Anterior cingulate cortex (tissue), 58 donors: ENCODE results near the gene HTRA2.

Experiments
- DNase-seq, 58 donors: peaks; one replicate each; lab custom pipeline; 2025; lab: John Stamatoyannopoulos, UW

Gene HTRA2

DNA sequence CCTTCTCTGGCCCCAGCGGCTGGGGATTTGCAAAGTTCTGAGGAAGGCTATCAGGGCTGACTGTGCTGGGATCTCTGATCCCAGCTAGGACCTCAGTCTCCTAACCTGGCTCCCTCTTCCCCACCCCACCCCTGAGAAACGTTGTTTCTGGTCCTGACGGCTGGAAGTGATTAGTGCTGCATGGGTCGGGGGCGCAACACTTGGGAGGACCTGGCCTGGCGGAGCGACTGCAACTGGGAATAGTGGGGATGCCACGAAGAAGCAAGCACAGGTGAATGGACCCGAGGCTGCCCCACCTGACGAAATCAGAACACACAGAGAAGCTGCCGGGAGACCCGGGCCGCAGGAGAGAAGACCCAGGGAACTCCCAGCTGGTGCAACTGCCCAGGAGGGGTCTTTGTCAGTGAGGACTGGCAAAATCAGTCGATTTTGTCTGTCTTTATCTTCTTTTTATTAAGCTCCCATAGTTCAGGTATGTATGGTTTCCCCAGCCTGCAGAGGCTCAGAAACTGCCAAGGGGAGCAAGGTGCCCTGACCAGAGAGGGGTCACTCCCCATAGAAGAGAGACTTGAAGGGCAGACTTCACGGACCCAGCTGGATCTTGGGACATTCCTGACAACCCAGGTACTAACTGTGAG, 29.7 kb upstream of the HTRA2 start:
- no peak for DNase-seq

DNA sequence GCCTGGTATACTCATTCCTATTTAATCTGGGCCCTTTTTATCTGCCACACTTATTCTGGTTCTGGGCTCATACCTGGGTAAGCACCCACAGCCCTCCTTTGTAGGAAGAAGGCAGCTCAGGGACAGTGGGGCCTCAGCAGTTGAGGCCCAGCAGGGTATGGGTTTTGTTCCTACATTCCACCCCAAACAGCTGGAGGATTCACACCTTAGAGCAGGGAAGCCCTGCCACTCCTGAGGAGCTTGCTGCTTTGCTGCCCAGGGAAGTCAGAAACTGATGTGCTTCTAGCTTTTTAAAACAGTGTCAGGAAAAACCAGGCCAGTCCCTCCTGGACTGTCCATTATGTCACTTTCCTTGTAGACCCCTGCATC, 29.2 kb upstream of the HTRA2 start:
- DNase-seq, result no peak

DNA sequence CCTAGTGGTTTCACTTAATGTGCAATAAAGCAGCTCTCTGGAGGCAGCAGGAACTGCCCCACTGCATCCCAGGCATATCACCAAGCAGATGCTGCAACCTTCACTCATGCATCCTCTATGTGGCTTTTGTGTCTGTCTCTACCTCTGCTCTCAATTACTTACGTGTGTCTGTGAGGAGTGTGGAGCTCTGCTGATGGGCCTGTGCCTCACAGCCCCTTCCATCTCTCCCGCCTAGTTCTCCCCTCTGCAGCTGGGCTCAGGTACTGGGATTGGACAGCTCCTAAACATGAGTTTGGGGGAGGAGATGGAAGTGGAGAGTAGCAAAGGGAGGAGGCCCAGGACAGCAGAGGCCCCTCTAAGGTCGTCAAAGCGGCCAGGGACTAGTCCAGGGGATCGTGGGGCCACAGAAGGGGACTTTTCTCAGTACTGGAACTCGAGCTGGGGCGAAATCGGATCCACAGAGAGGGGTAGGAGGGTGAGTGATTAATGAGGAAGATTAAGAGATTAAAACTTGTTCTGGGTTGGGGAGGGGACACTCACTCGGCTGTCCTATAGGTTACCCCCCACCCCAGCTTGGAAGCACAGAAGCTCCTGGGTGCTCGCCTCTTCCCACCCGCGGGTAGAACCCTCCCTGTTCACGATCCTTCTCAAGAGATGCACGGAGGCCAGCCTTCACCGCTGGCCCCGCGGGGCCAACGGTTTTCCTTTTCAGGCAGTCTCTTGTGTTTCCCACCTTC, 28.2 kb upstream of the HTRA2 start:
- DNase-seq, result no peak

DNA sequence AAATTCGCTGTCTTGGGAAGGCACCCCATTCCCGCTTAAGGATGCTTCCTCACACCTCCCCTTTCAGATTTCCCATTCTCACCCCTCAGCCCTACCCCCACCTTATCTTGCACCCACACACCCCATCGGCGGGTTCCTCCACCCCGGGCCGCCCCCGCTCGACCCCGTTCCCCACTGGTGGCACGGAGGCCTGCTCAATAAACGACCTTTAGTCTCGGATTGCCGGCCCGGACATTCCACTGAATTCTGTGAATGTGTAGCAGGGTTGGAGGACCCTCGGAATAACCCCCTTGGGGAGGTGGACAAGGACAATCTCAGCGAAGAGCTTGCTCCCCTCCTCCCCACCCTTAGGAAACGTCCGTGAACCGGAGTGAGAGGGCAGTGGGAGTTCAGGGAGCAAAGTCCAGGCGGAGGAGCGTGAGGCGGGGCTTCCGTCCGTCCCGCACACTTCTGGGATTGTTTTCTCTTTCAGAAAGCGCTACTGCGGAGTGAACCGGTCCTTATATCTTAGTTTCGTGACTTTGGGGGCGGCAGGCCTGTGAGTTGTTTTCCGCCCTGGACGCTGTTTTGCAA, 27.5 kb upstream of the HTRA2 start:
- DNase-seq, result no peak

DNA sequence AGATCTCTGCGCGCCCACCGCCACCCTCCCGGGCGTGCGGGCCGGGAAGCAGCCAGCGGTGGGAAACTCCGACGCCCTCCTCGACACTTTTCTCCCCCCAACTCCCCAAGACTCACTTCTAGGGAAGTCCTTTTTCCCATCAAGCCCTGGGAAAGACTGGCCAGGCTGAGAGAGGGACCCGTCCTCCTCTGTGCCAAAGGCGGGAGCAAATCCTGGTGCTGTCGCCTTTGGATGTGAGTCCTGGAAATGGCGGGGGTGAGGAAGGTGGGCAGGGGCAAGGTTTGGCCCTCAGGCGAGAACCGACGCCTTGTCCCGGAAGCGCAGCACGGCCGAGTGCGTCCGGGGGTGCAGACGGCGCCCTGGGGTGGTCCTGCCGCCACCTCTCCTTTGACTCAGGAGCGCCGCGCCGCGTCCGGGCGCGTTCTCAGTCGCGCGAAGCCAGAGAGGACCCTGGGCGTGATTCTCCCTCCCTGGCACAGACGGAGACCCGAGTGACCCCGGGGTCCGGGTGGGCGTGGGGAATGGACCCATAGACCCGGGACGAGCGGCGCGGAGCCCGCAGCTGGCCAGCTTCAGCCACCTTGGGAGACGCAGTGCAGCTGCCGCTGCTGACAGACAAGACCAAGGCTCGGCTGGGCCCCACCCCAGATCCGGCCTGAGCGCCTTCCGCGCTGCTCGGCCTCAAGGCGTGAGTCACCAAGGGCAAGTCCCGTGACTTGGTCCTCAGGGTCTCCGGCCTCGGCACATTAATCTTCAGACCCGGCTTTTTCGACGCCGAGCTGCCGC, 26.8 kb upstream of the HTRA2 start:
- peak in 1 of 58 donors; percentile 11 for DNase-seq

DNA sequence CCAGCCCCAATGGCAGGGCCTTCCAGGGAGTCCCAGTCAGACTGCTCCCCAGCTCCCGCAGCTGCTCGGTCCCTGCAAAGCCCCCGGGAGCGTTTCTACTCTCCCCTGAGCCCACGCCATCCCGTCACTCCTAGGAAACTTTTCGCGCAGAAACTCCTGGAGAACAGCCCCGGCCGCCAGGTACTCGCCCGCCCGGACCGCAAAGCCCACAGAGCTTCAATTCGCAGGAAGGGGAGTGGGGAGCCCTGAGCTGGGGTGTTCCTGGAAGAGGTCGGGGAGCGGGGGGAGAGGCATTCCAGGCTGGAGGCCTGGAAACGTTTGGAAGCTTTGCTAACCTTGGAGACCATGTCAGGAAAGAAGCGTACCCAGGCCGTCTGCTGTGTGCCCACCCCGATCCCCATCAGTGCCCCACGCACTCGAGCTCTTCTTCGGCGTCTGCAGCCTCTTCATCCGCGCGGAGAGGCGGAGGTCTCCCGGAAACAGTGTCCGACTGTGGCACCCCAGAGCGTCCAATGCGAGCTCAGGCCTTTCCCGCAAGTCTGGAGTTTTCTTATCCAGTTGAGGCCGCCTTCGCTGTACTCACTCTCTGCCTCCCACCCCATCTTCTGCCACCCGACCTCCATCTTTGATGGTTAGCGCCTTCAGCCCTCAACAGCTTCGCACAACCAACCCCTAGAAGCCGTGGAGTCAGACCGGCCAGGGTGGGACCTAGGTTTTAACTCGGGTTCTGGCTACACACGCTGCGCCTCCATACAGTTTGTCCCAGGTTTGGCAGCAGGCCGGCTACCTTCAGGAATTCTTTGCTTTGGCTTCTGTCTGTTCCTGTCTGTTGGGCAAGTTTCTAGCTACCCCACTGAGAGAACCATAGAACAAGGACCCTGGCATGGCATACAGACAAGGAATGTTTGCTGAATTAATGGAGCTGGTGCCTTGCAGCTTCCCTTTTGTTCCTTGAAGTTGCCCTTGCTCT, 25.9 kb upstream of the HTRA2 start:
- no peak for DNase-seq

DNA sequence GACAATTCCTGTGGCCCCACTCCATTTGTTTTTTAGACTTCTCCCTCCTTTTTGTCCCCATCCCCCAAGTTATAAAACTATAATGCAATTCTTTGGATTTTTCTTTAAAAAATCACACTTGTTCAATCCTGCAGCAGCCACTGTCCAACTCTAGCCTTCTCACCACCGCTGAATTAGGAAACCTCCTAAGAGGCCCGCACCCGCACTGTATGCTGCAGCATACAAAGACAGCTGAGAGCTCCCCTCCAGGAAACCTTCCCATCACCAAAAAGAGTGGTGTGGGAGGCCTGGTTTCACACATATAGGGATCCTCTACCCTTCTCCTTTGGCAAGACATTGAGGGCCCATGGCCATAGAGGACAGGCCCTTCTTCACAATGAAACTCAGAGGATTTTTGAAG, 25.1 kb upstream of the HTRA2 start:
- DNase-seq, result no peak

DNA sequence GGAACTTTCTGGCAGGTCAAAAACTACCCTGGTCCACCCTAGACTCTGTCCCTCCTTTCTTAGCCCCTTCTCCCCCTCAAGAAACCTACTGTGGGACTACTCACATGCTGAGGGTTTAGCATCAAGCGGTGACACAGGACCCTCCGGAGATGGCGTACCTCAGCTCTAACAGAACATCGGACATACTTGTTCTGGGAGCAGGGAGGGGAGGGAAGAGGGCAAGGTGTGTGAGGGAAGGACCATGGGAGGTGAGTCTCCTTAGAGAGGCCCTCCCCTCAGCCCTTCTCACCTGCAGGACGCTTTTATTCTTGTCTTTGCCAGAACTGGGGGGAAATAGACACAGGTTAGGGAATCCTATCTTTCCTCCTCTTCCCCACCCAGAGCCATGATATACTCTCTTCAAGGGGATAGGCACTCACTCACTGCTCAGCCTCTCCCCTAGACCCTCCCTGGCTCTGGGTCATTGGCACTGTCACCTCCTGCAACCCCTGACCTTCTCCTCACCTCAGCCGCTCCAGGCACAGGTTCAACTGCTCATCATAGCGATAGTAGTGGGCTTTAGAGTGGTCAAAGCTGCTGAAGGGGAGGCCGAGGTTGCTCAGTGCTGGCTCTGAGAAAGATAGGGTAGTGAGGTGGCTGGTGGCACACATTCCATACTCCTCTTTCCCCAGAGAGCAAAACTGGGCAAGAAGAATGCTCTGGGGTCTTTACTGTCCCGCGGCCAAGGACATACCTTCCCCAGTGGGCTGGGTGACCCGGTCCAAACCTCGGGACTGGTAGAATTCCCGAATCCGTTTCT, 24.1 kb upstream of the HTRA2 start:
- DNase-seq, result no peak

DNA sequence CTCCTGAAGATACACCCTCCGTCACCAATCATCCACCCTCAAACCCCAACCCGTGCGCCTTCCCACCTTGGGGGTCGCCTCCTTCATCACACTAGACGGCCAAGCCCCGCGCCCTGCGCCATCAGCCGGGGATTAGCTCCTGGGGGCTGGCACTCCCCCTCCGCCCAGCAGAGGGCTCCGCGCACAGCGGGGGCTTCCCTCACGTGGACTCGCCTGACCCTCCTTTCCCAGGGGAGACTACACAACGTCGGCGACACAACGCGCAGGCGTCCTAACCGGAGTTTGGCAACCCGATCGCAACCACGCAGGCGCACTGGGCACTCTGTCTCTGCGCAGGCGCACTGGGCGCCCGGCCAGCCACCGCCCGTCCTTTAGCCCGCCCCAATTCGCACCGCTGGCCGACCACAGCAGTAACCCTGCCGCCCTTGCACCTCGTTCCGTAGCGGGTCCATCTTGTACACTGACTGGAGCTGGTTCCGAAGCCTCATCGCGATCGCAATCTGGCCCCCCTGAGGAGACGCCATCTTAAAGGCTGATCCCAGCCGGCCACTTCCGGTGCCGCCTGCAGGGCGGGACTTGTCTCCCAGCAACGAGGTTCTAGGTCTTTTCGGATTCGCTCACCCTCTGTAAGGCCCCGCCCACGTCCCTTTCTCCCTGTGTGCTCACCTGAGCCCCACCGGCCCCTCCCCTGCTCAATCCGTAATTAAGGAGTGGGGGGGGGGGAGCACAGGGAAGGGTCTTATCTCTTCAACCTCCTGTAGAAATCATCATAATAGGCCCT, 22.4 kb upstream of the HTRA2 start, which contains the start of gene PCGF1:
Gene PCGF1 (minus strand): TSS at position 551 of the 781 bp plus-strand sequence. CDS start 27 bp downstream, at position 524.
- peak; percentile 79 to 98 (median 94) for DNase-seq

DNA sequence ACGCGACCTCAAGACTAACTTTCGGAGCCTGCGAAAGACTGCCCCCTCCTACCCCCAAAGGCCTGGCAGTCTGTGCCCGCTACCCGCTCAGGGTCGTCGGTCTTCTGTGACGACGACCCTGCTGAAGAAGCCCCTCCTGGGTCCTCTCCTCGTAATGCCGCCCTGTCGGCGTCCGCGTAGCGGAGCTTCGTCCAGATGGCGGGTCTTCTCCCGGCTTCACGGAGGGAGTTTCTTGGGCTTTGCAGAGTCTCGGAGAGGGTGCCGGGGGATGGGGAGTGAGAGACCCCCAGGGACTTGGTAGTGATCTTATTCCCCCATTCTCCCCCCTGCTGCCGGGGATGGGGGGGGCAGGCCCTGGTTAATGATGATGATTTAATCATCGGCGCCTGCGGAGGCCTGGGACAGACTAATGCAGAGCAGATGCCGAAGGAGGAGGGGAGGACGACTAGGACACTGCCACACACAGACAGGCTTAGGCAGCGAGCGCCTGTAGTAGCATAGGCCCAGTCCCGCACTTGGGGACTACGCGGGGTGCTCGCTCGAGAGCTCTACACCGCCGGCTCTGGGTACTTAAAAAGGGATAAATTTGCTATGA, 21.7 kb upstream of the HTRA2 start:
- peak in 20 of 58 donors; percentile 5 to 69 (median 34) for DNase-seq

DNA sequence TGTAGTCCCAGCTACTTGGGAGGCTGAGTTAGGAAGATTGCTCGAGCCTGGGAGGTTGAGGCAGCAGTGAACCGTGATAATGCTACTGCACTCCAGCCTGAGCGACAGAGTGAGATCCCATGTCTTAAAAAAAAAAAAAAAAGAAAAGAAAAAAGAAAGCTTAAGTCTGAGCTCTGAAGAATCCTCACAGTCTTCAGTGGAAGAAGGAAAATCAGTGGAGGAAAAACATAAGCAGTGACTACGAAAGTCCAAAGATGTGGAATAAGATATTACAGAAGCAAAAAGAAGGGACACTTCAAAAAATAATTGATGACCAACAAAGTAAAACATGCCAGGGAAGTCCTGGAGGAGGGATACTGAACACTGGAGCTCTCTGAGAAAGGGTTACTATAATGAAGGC, 19.5 kb upstream of the HTRA2 start:
- no peak for DNase-seq

DNA sequence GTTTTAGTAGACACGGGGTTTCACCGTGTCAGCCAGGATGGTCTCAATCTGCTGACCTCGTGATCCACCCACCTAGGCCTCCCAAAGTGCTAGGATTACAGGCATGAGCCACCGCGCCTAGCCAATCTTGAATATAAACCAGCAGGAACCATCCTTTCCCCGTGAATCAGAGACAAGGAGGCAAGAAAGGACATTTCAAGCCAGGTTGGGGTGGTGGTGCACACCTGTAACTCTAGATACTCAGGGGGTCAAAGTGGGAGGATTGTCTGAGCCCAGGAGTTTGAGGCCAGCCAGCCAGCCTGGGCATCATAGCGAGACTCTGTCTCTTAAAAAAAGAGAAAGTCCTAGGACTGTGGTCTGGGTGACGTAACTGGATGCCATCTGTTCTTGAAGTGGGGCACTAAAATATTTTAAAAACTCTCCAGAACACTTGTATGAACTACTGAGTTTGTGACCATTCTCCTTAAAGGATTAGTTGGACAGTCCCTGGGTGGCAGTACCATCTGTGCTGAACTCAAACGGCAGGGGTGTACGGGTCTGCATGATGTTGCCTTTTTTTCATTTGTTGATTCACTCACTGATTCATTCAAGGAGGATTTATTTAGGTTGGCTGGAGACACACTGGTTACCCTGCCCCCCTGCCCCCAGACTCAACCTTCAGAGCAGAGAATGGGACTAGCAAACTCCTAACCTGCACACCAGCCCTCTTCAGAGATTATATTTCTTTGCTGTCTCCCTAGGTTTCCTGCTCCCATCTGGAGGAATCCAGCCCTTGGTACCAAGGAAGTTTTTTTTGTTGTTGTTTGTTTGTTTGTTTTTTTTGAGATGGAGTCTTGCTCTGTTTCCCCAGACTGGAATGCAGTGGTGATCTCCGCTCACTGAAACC, 18.4 kb upstream of the HTRA2 start:
- DNase-seq, result no peak

DNA sequence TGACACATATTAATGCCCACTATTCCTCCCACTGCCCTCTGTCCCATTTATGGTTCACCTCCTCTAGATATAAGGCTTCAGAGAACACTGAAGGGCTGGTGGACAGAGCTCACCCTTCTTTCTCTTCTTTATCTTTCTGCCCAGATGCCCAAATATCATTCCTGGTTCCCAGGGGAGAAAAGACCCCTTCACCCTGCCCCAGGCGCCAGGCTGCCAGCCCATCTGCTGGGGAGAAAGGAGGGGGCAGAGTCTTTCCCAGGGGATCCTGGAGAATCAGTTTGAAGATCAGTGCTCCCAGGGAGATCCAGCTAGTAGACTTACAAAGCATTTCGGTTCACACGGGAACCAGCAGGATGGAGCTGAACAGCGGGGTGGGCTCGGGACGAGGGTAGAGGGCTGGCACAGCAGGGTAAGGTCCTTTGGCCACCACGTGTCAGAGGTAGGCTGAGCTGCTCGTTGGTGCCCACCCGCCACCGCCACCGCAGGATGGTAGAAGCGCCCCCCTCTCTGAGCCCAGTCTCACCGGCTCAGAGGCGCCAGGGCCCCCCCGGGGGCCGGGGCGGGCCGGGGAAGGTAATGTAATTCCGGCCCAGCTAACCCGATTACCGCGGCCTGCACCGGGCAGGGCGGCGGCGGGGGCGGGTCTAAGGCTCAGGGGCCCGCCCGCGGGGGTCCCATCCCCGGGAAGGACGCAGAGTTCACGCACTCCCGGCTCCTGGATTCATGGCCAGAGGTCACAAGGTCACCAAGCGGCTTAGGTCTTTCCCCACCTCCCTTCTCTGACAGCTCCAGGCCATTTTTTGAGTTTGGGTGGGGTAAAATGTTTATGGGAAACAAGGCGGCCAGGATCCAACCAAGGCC, 16.8 kb upstream of the HTRA2 start:
- no peak for DNase-seq

DNA sequence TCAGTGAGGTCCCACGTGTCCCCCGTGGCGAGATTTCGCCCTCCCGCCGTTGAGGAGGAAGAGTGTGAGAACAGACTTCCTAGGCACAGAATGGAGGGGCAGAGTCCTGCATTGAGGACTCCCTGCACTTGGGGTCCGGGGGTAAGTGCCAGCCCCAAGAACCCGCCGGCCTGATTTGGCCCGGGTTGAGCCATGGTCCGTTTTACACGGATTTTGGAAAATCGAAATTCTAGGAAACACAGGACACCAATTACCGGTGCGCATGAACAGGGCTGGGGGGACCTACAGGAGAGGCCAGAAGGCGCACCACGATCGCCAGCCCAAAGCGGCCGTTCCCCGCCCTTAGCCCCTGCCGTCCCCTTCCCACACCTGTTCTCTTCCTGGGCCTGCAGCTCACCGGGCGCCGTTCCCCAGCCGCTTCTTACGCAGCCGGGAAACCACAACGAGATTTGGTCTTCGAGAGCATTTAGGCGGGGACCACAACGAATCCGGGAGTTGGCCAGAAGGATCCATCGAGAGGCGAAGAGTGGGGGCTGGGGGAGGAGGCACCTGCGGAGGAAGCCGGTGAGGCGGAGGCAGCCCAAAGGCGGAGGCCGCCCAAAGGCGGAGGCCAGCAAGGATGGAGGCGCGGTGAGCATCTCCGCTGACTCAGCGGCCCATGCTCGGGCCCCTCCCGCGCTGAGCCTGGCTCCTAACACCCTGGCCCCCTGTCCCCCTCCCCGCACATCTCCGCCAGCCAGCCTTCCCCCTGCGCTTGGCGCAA, 15.9 kb upstream of the HTRA2 start:
- no peak for DNase-seq
